ENCODE measurements around the gene DOP1A.

DOP1A gene

DNA sequence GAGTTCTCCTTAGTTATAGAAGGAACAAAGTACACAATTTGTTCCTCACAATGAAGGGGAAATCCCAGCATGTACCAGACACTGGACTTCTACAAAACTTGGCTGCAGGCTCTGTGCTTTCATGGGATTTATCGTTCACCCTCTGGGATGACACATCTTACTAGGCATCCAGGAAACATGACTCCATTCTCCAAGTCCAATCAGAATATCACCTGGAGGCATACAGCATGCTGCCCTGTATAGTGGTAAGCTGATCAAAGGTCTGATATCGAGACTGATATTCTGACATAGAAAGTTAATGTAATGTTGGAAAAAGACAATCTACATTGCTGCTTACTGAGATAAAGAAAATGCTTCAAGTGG lies 132.4 kb downstream of the DOP1A start:
- no peak for DNase-seq (ENCODE audit: low read depth)
- TF ChIP-seq, protein P1, sequence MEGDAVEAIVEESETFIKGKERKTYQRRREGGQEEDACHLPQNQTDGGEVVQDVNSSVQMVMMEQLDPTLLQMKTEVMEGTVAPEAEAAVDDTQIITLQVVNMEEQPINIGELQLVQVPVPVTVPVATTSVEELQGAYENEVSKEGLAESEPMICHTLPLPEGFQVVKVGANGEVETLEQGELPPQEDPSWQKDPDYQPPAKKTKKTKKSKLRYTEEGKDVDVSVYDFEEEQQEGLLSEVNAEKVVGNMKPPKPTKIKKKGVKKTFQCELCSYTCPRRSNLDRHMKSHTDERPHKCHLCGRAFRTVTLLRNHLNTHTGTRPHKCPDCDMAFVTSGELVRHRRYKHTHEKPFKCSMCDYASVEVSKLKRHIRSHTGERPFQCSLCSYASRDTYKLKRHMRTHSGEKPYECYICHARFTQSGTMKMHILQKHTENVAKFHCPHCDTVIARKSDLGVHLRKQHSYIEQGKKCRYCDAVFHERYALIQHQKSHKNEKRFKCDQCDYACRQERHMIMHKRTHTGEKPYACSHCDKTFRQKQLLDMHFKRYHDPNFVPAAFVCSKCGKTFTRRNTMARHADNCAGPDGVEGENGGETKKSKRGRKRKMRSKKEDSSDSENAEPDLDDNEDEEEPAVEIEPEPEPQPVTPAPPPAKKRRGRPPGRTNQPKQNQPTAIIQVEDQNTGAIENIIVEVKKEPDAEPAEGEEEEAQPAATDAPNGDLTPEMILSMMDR (IDR thresholded peaks at IDR 0.05; ENCODE audit: control insufficient read depth, insufficient read depth, low read depth, low read length, missing control alignments): no peak
- no peak overlapping the region for H3K4me3 ChIP-seq (ENCODE audit: control insufficient read depth, low read depth, low read length)

DNA sequence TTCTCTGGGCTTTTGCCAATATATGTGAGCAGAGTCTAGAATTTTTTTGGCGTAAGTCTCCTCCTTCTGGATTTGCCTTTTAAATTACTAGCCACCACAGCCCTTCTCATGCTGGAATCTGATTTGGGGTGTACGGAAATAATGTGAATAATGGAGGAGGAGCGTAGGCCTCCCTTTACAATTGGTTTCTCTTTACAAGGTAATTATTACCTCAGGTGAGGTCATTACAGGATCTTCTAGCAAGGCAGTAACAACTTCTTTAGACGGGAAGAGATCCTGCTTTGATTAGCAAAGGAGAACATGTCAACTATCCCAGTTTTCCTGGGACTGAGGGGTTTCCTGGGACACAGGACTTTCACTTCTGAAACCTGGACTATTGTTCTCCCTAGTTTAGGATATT lies 134.6 kb downstream of the DOP1A start:
- no peak for DNase-seq (ENCODE audit: low read depth)
- TF ChIP-seq, protein P1 (IDR thresholded peaks at IDR 0.05; ENCODE audit: control insufficient read depth, insufficient read depth, low read depth, low read length, missing control alignments): no peak
- H3K4me3 ChIP-seq (ENCODE audit: control insufficient read depth, low read depth, low read length): no peak overlapping the region

DNA sequence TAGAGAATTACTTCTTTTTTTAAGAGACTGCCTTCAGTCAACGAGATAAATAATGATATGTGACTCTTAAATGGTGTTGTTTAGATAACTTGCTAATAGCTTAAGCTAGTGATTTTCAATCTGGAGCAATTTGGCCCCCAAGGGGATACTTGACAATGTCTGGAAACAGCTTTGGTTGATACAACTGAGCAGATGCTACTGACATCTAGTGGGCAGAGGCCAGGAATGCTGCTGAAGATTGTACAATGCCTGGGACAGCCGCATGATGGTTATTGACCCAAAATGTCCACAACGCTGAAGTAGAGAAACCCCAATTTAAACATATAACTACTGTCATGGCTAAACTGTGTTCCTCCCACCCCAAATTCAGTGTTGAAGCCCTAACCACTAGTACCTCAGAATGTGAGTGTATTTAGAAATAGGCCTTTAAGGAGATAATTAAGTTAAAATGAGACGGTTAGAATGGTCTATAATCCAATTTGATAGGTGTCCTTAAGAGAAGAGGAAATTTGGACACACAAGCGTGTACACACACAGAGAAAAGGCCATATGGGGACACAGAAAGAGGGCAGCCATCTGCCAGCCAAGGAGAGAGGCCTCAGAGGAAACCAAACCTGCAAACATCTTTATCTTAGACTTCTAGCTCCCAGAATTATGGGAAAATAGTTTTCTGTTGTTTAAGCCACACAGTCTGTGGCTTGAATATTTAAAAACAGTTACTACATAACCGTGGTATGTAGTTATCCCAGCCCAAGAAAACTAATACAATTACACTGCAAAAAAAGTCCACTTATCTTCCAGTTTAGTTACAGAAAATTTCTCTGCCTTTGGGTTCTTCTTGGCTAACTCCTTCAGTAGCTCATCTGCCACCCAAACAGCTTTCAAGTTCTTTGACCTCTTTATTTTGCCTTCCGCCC lies 147.9 kb downstream of the DOP1A start:
- peak; percentile 50 for DNase-seq (ENCODE audit: low read depth)
- TF ChIP-seq, protein P1 (IDR thresholded peaks at IDR 0.05; ENCODE audit: control insufficient read depth, insufficient read depth, low read depth, low read length, missing control alignments): peak; percentile 93
- no peak overlapping the region for H3K4me3 ChIP-seq (ENCODE audit: control insufficient read depth, low read depth, low read length)

DNA sequence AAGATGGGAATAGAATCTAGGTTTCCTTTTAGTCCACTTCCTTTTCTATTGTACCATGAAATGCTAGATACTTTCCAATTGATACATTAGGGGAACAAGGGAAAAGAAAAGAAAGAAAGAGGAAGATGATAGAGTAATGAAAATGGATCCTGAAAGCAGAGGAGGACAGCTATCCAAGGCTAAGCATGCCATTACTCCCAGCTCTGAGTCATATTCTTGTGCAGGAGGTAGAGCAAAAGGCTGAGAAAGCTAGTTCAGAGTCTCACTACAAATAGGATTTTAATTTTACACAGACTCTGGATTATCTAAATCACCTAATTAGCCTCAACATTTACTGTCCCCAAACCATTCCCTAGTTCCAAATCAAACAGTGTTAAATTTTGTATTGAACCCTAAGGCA lies 149.3 kb downstream of the DOP1A start:
- no peak overlapping the region for H3K4me3 ChIP-seq (ENCODE audit: control insufficient read depth, low read depth, low read length)
- TF ChIP-seq, protein P1 (IDR thresholded peaks at IDR 0.05; ENCODE audit: control insufficient read depth, insufficient read depth, low read depth, low read length, missing control alignments): no peak
- no peak for DNase-seq (ENCODE audit: low read depth)

All from AG09309 (cell line).